NCI-H524 (cell line): ENCODE results near the gene CAV3.
A peak's percentile ranks its signal among the peaks of the same experiment; 100 is the strongest.
"Not testable (repeated sequence)": the region's sequence is repeated elsewhere in the genome, so short reads cannot be mapped to it uniquely, and the experiment has no call there.

Experiments
- DNase-seq, 2 experiments: peaks; one replicate each; lab custom pipeline; 2025; lab: John Stamatoyannopoulos, UW

The CAV3 gene

DNA sequence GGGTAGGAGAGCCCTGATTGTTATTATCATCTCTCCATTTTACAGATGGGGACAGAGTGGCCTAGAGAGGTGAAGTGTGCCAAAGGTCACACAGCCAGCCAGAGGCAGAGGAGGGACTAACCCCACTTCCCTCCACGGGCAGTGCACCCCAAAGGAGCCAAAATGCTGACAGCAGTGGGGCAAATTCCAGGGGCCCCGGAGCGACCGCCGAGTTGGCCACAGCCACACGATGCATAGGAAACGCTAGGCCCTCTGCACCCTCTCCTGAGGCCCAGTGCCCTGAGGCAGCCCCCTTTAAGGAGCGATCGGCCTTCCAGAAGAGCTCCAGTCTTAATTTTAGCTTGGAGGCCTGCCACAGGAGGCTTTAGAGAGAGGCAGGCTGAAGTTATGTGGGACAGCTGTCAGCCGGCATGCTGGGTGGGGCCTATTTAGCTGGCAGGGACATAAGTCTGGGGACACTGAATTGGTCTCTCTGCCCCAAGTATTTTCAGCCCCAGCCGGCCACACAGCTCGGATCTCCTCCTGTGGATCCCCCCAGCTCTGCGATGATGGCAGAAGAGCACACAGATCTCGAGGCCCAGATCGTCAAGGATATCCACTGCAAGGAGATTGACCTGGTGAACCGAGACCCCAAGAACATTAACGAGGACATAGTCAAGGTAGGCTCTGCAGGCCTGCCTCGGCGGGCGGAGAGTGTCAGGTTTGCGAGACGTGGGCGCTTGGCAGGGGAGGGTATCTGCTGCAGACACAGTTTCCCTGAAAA, at the start of gene CAV3:
Gene CAV3, plus strand, starts transcription at position 471 of the 763 bp plus-strand sequence. Its CDS starts 75 bp downstream, at position 546.
- peak in 1 of 2 experiments; percentile 42 for DNase-seq

DNA sequence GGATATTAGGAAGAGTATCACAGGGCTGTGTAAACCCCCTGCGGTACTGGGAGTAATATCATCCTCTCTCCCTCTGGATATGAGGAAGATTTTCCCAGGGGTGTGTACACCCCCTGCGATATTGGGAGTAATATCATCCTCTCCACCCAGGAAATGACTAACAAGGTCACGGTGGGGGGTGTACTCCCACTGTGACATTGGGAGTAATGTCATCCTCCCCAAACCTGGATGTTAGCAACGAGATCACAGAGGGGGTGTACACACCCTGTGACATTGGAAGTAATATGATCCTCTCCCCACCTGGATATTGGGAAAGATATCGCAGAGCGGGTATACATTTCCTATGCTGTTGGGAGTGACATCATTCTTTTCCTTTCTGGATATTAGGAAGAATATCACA, 48.6 kb upstream of the CAV3 start:
- DNase-seq, result not testable (repeated sequence)

DNA sequence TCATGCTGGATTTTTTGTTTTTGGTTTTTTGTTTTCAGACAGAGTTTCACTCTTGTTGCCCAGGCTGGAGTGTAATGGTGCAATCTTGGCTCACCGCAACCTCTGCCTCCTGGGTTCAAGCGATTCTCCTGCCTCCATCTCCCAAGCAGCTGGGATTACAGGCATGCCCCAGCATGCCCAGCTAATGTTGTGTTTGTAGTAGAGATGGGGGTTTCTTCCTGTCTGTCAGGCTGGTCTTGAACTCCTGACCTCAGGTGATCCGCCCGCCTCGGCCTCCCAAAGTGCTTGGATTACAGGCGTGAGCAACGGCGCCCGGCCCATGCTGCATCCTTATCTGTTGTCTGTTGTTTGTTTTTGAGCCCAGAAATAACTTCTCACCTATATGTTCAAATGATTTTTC, 42.3 kb upstream of the CAV3 start:
- not testable (repeated sequence) for DNase-seq

DNA sequence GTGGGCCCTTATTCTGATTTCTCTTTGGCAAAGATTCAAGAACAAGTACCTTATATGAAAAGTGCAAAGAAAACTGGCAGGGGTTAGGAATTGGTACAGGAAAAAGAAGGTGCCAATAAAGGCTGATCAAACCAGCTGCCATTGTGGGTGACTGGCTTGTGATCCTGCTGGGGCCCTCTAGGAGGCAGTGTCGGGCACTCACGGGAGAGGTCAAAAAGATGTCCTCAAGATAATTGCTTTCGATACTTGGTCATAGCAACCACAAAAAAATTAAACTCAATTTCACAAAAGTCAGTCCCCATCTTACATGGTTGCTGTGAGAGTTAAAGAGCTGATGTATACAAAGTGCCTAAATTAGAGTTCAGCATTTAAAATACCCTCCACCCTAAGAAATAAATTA, 31.0 kb upstream of the CAV3 start:
- no peak for DNase-seq

DNA sequence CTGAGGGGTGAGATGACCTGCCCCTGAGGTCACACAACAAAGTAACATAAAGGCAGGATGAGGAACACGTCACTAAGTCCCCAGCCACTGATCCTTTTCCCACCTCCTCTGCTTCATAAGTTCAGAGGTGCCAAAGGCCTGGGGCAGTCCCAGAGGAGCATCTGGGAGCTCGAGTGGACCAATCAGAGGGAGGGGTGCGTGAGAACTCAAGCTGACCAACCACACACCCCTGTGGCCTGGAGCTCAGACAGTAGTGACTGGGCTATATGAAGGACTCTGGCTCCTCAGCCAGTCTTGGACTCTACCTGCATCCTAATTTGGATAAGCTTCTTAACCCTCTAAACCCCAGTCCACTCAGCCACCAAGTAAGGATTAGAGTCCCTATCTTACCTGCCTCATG, 28.0 kb upstream of the CAV3 start:
- DNase-seq, result no peak

DNA sequence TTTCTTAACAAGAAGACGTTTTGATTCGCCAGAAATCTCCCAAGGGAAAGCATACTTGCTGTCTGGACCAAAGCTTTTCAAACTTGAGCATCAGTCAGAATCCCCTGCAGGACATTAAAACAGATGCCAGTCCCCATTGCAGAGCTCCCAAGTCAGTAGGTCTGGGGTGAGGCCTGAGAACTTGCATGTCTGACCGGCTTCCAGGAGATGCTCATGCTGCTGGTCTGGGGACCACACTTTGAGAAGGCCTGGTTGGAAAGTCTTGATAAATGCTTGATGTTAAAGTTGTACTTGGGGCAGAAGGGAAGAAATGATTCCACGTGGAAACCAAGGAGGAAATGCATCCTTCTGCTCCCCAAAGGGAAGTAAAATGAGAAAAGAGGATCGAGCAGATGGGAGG, 24.3 kb upstream of the CAV3 start:
- DNase-seq, result no peak

DNA sequence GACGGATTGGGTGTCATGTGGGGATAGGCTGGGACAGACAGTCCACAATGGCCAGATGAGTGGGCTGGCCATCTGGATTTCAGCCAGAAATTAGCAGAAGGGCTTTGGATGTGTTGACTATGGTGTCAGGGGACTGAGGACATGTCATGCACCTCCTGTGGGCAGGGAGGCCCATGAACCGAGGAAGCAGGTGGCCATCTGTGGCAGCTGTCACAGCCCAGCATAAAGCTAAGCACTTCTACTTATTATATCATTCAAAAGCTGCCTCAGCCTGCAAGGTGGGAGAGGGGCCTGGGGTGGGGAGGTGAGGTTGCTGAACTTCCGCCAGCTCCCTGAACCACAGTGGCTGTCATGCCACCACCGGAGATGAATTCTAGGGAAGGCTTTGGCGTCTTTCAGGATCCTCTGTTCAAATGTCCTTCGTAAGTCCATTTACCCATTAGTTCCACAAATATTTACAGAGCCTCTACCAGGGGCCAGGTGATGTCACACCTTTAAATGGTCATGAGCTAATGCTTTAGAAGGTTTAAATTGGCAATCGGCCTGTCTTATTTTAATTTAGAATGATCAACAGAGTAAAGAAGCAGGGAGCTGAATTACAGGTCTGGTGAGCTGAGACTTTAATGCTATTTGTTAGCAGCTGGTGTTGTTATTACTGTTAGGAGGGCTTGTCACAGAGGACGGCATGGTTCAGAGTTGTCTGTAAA, 23.6 kb upstream of the CAV3 start:
- peak in 1 of 2 experiments; percentile 65 for DNase-seq

DNA sequence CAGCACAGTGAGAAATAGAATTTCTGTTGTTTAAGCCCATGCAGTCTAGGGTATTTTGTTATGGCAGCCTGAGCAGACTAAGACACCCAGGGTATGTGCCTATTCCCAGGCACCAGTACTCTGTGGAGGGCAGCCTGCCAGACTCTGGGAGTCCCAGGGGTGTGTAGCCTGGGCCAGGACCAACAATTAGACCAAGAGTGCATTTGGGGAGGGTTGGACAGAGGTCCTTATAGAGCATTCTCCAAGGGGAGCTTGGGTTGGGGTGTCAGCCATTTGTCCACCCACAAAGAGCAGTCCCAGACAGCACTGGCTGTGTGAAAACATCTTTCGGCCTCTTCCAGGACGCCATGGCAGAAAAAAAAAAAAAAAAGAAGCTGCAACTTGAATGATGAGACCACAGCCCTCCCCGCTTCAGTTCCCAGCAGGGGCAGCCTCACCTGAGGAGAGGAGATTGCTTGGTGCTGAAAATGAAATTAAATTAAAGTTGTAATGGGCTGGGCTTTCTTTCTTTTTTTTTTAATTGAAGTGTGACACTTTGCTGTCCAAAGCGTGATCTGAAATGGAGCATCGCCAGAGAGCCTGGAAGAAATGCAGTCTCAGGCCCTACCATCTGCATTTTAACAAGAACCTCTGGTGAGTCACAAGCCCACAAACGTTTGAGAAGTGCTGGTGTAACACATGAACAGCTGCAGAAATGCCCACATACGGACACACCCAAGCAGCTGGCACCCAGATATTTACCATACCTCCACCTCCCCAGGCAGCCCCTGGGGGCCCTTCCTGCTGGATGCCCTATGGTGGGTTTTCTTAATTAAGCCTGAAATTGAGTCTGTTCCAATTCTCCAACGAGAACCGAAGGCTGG, 21.3 kb upstream of the CAV3 start:
- DNase-seq, result peak in 1 of 2 experiments; percentile 40

DNA sequence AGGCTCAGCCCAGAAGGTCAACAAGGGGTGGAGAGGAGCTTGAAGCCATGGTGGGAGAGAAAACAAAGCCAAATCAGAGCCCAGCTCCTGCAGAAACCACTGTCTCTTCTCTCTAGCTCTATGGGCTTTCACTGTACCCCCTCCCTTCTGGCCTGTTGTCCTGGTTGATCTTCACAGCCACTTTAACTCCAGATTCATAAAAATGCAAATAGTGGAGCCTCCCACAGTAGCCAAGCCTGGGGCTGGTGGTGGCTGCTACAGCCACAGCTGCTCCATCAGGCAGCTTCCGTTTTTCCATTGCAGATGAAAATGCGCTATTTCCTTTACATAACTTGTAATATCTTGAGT, 20.7 kb upstream of the CAV3 start:
- no peak for DNase-seq

DNA sequence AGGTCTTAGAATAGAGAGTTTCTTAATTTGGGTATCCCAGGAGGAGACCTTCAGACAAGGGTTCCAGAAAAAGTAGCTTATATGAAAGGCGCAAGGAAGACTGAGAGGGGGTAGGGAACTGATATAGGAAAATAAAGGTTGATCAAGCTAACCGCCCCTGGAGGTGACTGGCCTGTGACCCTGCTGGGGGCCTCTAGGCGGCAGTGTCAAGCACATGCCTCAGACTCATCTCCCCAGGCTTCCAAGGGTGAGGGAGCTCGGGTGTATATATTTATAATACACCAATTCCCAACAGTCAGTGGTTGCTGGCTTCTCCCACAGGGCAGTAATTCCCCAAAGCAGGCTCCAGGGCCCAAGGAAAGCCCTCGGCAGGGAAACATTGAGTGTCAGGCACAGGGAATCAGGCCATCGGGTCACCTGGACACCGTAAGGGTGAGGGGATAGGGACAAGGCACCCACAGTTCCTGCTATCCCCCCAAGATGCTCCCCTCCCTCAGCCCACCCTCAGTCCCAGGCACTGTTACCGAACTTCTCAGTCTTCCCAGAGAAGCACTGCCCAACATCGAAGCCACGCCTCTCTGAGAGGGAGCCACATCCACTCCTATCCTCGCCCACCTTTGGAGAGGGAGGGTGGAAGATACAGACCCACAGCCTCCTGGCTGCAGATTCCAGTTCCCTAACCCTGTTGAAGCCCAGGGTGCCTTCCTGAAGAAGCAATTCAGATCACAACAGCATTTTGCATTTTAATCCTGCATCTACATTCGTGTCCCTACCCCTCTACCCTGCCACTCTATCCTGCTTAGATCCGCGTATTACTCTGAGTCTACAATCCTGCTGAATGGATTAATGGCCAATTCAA, 19.5 kb upstream of the CAV3 start:
- no peak for DNase-seq

DNA sequence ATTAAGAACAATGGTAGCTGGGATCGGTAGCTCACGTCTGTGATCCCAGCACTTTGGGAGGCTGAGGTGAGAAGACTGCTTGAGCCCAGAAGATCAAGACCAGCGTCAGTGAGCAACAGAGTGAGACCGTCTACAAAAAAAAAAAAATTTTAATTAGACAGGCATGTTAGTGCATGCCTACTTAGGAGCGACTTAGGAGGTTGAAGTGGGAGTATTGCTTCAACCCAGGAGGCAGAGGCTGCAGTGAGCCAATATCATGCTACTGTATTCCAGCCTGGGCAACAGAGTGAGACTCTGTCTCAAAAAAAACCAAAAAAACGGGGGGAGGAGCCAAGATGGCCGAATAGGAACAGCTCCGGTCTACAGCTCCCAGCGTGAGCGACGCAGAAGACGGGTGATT, 17.8 kb upstream of the CAV3 start:
- DNase-seq, result not testable (repeated sequence)

DNA sequence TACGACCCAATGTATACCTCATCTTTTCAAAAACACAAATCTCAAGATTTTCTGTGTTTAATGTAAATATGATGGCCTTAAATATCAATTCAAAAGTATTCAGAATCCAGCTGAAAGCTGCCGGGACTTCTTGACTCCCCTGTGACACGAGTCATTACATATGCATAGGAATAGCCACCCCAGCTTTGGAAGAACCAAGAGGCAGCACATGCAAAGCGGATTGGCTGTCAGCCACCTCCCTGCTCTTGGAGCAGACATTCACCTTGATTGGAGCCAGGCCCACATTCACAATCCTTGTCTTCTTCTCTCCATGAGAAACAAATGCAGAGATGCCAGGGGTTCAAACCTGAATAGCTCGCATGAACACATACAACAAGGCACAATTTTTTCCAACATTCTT, 10.8 kb upstream of the CAV3 start:
- no peak for DNase-seq

DNA sequence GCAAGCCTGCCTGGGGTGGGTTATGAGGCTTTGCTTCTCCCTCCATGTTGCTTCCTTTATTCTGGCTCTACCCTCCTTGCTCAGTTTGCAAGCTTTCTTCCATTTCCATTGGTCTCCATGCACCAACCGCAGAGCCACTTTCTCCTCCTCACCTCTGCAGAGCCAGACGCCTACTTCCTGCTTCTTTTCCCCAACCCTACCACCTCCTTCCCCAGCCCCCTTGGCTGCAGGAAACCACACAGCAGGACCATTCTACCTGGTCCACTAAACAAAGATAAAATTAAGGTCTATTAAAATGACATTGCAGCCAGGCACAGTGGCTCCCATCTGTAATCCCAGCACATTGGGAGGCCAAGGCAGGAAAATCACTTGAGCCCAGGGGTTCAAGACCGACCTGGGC, 10.0 kb upstream of the CAV3 start:
- no peak for DNase-seq

DNA sequence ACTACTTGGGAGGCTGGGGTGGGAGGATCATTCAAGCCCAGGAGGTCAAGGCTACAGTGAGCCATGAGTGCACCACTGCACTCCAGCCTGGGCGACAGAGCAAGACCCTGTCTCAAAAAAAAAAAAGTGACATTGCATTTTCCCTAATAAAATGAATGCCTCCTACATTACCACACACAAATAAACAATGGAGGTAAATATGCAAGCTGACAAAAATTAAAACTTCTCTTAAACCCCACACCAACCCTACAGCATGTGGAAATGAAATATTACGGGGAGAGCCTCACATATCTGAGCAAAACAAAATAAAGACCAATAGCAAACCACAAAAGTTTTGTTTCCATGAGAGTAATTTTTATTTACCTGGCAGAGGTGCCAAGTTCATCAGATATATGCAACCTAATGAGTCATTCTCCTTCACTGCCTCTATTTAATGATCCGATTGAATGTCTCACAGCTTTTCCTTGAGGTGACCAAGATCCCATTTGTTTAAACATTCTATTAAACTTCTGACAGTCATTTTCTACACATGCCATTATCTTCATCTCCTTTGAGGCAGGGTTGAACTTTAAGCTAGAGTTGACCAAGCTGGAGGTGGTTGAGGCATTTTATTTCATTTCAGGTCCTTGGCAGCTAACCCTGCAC, 9.4 kb upstream of the CAV3 start:
- no peak for DNase-seq

DNA sequence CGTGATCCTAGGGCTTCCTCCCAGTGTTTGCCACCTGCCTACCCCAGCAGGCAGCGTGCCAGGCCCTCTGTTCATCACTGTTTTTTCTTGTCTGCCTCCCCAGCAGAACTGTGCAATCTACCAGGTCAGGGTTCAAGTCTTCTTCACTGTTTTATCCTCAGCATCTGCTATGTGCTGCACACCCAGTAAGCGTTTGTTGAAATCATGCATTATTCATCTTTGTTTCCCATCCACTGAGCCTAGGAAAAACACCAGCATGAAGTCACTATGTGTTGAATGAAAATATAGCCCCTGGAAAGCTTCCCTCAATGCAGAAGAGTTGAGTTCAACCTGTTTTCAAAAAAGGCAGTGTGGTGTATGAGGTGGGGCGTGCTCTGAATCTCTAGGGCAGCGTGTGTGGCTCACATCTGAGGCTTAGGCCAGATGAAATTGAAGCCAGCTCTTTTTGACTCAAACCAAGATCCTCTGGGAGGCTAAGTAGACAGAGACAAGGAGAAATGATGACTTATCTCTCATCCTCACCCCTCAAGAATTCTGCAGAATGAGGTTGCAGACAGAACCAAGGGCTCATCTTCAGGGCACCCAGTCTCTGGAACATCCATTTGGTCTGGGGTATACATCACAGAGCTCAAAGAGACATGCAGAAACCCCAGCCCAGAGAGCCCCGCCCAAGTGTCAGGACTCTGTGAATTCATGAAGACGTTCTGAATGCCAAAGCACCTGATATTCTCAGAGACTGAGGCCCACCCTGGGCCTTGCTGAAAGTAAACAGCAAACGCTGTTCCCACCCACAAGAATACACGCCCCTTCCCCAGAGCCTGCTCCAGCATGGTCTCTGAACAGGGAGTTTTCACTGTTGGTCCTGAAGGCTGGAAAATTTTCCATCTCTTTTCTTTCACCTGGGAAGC, 5.7 kb upstream of the CAV3 start:
- DNase-seq, result no peak

DNA sequence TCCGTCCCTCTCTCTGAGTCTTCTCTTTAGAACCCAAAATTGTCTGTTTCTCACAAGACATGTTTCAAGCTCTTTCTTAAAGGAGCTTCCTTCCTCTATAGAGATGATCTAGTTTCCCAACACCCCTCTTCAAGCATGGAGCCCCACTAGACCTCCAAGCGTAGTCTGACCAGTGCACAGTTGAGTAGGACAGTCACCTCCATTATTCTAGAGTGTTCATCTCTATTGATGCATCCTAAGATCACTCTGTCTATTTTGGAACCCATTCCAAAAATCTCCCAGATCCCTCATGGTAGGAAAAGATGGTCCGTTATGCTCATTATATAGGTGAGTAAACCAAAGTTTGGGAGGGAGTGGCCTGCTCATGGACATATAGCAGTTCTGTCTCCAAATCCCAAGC, 4.1 kb upstream of the CAV3 start:
- no peak for DNase-seq

DNA sequence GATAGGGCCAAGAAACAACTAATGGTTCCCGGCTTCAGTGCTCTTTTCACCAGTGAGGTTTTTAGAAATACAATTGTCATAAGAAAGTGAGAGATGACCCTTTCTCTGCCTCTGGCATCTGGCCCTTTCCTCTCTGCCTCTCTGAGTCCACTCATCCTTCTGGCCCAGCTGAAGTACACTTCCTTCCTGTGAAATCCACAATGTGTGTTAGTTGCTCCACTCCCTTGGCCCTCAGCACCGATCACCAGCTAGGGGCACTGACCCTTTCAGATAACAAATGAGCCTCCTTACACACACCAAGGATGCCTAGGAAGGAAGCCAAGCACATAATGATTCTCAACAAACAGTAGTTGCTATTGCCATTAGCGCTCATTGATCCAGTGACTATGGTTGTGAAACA, 2.9 kb upstream of the CAV3 start:
- no peak for DNase-seq

DNA sequence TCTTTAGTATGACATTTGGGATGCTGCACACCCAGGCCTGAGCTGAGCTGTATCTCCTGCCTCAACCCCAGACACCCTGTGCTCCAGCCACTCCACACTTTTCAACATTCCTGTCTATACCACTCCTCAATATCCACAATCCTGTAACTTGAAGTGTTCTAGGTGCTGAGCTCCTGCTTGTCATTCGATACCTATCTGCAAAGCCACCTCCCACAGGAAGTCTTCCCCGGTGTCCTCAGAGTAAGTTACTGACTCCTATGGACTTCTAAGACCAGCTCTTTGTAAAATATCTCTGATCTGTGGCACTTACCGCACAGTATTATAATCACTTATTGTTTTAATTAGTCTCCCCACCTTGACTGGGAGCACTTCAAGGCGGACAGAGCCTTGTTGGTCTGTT, 1.2 kb upstream of the CAV3 start:
- no peak for DNase-seq

DNA sequence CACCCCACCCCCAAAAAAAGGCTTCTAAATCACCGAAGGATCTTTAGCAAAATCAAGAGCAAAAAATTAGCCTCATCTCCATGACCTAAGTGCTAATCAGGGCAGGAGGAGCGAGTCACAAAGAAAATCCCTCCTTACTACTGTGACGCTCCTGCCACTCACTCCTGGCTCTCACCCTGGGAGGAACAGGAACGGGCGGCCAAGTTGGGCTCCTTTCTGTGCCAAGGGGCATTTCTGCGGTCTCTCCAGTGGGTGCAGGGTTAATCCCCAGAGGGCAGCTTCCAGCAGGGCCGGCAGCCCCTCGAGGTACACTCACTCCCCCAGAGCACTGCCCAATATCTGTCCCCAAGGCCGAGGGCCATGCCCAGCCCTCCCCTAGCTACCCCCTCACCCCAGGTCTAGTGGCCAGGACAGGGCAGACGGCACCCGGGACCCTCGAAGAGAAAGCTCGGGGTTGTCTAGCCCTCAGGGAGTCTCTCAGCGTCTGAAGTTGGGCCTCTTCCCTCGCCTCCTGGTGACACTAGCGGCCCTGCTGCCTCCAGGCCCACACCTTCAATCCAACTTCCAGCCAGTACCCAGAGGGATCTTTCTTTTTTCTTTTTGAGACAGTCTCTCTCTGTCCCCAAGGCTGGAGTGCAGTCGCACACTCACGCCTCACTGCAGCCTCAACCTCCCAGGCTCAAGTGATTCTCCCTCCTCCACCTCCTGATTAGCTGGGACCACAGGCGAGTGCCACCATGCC, 706 bp downstream of the CAV3 start:
- DNase-seq, result no peak

DNA sequence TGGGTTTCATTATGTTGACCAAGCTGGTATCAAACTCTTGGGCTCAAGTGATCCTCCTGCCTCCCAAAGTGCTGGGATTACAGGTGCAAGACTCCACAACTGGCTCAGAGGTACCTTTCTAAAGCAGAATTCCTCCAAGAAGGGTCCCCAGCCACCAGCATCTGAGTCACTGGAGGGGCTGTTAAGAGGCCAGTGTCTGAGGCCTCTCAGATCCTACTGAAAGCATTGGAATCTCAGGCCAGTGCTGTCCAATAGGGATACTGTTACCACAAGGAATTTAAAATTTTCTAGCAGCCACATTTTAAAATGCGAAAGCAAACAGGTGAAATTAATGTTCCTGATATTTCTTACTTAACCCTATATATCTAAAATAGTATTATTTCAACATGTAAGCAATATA, 1.3 kb downstream of the CAV3 start:
- no peak for DNase-seq
